ENCODE results near the gene KYAT1. TPM values are rescaled to one million over a fixed set of nuclear protein-coding genes. Genes with fewer than 3 reads are reported as not detected.

The KYAT1 gene
- total and polyA plus RNA-seq, 2 of the 13 experiments (the other 11 are each of a cell fraction or from before 2014, with no cell fraction given) = 9.2 to 46.5 TPM

GRCh38 chr9:128881884-128882676, at the start of gene KYAT1, which contains the start of gene LRRC8A (continued):
- TF ChIP-seq, protein P1, sequence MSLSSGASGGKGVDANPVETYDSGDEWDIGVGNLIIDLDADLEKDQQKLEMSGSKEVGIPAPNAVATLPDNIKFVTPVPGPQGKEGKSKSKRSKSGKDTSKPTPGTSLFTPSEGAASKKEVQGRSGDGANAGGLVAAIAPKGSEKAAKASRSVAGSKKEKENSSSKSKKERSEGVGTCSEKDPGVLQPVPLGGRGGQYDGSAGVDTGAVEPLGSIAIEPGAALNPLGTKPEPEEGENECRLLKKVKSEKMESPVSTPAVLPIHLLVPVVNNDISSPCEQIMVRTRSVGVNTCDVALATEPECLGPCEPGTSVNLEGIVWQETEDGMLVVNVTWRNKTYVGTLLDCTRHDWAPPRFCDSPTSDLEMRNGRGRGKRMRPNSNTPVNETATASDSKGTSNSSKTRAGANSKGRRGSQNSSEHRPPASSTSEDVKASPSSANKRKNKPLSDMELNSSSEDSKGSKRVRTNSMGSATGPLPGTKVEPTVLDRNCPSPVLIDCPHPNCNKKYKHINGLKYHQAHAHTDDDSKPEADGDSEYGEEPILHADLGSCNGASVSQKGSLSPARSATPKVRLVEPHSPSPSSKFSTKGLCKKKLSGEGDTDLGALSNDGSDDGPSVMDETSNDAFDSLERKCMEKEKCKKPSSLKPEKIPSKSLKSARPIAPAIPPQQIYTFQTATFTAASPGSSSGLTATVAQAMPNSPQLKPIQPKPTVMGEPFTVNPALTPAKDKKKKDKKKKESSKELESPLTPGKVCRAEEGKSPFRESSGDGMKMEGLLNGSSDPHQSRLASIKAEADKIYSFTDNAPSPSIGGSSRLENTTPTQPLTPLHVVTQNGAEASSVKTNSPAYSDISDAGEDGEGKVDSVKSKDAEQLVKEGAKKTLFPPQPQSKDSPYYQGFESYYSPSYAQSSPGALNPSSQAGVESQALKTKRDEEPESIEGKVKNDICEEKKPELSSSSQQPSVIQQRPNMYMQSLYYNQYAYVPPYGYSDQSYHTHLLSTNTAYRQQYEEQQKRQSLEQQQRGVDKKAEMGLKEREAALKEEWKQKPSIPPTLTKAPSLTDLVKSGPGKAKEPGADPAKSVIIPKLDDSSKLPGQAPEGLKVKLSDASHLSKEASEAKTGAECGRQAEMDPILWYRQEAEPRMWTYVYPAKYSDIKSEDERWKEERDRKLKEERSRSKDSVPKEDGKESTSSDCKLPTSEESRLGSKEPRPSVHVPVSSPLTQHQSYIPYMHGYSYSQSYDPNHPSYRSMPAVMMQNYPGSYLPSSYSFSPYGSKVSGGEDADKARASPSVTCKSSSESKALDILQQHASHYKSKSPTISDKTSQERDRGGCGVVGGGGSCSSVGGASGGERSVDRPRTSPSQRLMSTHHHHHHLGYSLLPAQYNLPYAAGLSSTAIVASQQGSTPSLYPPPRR (CRISPR knock-in tag; IDR thresholded peaks at IDR 0.05; ENCODE audit: borderline replicate concordance) = peak; percentile 52; the same call in 1 of the 2 replicates
- TF ChIP-seq ZNF746 (CRISPR knock-in tag; IDR thresholded peaks at IDR 0.05) (no peak; the same call in 1 of the 2 replicates), ZNF441 (CRISPR knock-in tag; IDR thresholded peaks at IDR 0.05; ENCODE audit: borderline replicate concordance) (peak; percentile 58; the same call in 1 of the 2 replicates), GABPB1 (CRISPR knock-in tag; IDR thresholded peaks at IDR 0.05) (peak; percentile 96), ZNF878 (CRISPR knock-in tag; IDR thresholded peaks at IDR 0.05) (0 out of 2 replicates have a peak, but pooled peaks have one; percentile 49), NFE2 (CRISPR knock-in tag; IDR thresholded peaks at IDR 0.05) (no peak), ZFP91 (CRISPR knock-in tag; IDR thresholded peaks at IDR 0.05; ENCODE audit: borderline replicate concordance) (peak; percentile 100), ATF2 (CRISPR knock-in tag; IDR thresholded peaks at IDR 0.05) (peak; percentile 97), NFYB (CRISPR knock-in tag; IDR thresholded peaks at IDR 0.05) (peak; percentile 47; the same call in 1 of the 2 replicates), KDM2A (CRISPR knock-in tag; IDR thresholded peaks at IDR 0.05; ENCODE audit: borderline replicate concordance, low read depth) (peak; percentile 87), SKI (IDR thresholded peaks at IDR 0.05; ENCODE audit: partially characterized antibody) (peak; percentile 51), MTF2 (CRISPR knock-in tag; IDR thresholded peaks at IDR 0.05; ENCODE audit: borderline replicate concordance) (no peak), KMT2B (CRISPR knock-in tag; IDR thresholded peaks at IDR 0.05) (peak; percentile 76), MTA1 (CRISPR knock-in tag; IDR thresholded peaks at IDR 0.05; ENCODE audit: borderline replicate concordance) (0 out of 2 replicates have a peak, but pooled peaks have one; percentile 37), SMAD9 (CRISPR knock-in tag; IDR thresholded peaks at IDR 0.05) (no peak), ZNF616 (CRISPR knock-in tag; IDR thresholded peaks at IDR 0.05; ENCODE audit: low read depth) (peak; percentile 26; the same call in 1 of the 2 replicates), JUND (CRISPR knock-in tag; IDR thresholded peaks at IDR 0.05) (peak; percentile 89), SRY (CRISPR knock-in tag; IDR thresholded peaks at IDR 0.05) (no peak; the same call in 1 of the 2 replicates), CEBPG (CRISPR knock-in tag; IDR thresholded peaks at IDR 0.05) (peak; percentile 22; the same call in 1 of the 2 replicates), DMAP1 (CRISPR knock-in tag; IDR thresholded peaks at IDR 0.05) (peak; percentile 61; the same call in 1 of the 2 replicates), TBX2 (CRISPR knock-in tag; IDR thresholded peaks at IDR 0.05; ENCODE audit: borderline replicate concordance) (peak; percentile 67; the same call in 1 of the 2 replicates)
